Effector CD8-positive, alpha-beta T cell (primary cell): ENCODE data around the gene C1QL2.

Experiments
- DNase-seq: peaks from one replicate; lab custom pipeline; 2025; lab: John Stamatoyannopoulos, UW
- total RNA-seq, 4 experiments: gene quantifications; one replicate each; lab custom pipeline; 2026; lab: John Stamatoyannopoulos, UW

The C1QL2 gene
- total RNA-seq: 0 to 0.09 (median 0) reads per million in 4 experiments

DNA sequence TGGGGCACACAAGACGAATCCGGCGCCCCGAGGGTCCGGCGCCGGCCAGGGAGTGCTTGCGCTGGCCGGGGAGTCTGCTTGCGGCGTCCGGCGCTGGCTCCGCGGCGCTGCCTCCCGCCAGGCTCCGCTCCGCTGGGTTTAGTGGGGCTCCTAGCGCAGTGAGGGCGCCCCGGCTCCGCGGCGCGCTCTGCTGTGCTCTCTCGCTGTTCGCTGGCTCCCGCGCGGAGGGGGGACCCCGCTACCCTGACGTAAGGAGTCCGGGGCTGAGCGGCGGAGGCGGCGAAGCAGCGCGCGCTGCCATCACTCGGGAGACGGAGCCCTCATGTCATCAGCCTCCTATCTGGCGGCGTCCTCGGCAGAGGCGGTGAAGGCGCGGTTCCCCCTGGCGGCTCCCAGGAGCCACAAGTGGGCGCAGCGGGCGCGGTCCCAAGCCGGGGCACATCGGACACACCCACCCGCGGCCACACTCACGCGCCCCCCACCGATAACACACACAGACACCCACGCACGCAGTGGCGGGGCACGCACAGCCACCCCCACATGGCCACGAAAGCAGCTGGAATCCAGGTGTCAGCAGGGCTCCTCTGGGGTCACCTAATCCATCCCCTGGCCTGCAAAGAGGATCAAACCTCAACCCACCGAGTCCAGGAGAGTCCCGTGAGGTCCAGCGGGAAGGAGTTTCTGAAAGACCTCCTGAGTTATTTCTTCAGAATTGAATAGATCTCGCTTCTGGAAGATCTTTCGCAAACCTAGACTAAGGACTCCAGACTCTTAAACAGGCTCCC is at the start of gene C1QL2:
C1QL2 (minus strand) TSS at position 189 of the 785 bp plus-strand sequence. CDS start 482 bp downstream, outside the sequence.
- DNase-seq: no peak

DNA sequence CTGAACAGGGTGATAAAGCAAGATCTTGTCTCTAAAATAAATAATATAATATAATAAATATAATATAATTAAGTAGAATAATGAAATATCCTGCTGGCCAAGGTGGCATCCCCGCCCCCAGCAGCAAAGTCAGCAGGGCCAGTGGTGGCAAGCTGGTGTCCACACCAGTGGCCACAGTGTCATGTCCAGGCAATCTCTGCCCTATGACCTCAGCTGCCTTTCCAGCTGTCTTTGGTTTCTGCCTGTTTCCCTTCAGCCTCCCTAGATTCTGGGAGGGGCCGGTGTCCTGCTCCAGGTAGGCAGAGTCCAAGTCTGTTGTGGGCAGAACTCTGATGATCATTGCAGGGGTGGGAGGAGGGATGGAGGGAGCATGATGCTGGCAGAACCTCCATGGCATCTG is 48.9 kb upstream of the C1QL2 start:
- DNase-seq: no peak

DNA sequence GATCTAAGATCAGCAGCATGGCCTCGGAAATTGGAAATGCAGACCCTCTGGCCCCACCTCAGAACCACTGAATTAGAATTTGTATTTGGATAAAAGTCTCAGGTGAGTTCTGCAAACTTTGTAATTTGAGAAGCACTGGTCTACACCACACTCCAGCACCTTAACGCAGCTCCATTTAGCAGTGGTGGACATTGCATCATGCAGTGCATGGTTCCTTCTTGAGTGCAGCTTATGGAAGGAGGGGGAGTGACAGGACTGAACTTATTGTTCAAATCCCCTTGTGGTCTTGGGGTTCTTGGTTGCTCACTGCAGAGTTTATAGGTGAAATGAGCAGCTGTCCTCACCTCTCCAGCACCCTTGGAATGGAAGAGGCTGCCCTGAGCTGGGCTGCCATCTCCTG is 47.6 kb upstream of the C1QL2 start:
- no peak for DNase-seq

DNA sequence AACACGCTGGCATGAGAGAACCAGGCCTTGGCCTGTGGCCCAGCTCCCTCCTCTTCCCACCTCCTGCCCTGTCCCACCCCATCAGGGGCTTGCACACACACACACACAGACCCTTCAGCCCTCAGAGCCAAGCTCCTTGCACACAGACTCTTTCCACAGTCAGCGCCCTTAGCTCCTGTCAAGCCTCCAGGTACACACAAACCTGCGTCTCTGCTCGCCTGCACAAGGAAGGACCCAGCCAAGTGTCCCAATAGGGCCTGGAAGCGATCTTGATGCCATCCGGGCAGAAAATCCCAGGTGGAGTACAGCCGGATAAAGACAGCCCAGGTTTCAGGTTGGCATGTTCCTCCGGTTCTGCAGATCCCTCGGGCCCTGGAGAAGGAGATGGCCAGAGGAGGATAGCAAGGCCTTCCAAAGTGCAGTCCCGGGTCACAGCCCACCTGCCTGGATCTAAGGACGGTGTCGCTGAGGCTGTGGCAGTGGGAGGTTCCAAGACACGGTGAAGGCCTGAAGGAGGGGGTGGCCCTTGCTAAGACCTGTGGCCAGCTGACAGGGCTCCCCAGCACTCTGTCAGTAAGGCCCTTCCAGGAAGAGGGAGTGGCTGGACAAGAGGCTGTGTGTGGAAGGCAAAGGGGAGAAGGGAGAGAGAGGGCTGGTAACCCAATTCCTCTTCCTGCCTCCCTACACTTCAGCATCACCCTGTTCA is 46.6 kb upstream of the C1QL2 start:
- DNase-seq: no peak

DNA sequence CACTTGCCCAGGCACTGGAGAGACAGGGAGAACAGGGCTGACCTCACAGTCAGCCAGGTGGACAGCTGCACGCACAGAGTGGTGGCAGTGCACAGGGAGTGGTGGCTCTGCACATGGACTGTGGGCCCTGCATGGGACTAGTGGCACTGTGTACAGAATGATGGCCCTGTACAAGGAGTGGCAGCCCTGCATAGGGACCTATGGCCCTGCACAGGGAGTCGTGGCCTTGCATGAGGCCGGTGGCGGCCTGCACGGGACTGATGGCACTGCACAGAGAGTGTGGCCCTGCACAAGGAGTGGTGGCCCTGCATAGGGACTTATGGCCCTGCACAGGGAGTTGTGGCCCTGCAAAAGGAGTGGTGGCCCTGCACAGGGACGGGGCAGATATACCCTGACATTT is 46.0 kb upstream of the C1QL2 start:
- DNase-seq: no peak

DNA sequence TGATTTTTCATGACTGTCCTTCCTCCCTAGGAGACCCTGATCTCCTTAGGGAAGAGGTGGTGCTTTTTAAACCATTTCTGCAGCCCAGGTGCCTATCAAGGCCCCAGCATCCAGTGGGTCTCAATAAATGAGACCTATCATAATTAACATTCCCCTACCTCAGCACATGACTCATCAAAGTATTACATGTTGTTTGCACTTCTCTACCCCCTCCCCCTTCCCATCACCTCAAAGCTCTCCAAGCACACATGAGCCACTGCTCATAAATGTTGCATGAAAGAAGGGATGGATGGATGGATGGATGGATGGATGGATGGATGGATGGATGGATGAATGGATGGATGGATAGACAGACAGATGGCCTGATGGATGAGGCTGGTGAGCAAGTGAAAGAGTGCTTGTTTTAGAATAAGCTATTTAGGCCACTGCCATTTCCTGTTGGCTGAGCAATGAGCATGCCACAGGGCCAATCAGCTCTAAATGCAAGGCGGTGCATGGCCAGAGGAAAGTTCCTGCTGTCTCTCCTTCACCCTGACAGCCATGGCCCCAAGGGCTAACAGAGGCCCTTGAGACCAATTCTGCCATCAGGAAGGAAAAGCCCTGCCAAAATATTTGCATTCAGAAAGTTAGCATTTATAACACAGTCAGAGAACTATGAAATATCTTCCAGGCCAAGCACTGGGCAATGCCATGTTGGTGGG is 44.2 kb upstream of the C1QL2 start:
- no peak for DNase-seq

DNA sequence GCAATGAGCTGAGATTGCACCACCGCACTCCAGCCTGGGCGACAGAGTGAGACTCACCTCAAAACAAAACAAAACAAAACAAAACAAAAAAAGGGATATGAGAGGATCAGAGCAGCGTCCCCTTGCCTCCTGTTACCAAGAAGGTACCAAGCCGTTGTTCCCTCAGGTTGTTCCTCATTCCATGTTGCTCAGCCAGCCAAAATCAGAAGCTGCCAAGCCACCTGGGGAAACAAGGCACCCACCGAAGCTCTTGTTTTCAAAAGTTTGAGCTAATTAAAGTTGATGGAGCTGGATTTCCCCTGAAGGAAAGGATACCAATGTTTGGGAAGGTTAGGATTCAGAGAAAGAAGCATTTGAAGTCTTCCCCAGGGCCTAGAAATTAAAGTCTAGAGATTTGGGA is 43.3 kb upstream of the C1QL2 start:
- no peak for DNase-seq

DNA sequence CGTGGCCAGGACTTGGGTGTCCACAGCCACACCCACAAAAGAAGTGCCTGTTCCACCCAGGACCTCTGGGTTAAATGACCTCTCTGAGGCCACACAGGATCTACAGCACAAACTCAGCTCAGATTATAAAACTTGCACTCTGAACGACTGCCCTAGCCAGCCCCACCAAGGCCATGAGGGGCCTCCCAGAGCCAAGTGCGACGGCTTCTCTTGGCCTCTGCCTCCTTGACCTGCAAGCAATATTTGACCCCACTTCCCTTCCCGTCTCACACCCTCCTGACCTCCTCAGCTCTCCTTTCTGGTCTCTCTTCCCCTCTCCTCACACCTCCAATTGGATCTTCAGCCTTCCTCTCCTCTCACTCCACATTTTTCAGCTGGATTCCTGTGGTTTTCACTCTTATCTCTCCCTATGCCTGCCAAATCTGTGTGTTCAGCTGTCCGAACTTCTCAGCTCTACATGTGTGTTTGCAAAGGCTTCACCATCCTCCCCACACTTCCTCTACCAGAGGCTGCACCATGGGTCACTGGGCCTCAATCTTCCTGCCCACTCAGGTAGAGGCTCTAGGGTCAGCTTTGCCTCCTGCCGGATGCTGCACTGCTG is 39.8 kb upstream of the C1QL2 start:
- DNase-seq: no peak

DNA sequence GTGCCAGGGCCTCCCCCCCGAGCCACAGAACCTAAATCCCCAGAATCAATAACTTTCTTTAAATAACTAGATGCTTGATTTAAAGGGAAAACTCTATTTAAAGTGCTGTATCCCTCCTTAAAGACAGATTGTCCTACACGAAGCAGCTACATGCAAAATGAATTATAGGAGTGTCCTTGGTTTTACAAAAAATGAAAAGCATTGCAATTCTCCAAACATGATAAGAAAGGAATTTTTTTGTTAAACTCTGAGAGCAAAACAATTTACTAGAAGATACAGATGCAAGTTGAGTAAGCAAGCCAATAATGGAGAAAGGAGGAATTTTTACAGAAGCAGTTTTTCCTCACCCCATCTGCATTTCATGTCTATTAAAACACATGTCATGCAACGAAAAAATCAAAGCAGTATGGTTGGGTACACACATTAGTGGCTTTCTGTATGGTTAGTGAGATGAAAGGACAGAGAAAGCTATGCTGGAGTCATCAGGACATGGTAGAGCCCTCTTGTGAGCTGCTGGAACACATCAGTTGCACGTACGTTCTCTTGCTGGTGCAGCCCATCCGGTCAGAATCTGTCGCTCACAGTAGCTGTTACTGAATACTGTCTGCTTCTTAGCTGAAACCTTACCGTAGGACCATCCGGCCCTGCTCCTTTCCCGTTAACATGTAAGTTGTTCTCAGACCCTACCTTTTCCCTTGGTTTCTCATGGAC is 39.1 kb upstream of the C1QL2 start:
- no peak for DNase-seq

DNA sequence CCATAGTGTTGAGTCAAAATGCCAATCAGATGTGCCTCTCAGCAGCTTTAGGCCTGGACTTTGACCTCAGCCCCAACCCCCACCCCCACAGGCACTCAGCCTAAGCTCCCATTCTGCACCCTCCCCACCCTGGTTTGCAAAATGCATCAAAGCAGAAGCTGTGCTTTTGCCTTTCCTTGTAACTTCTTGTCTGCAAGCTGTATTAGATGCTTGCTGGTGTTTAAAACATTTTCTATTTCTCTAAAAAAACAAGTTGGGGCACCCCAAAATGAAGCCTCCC is 38.5 kb upstream of the C1QL2 start:
- no peak for DNase-seq

DNA sequence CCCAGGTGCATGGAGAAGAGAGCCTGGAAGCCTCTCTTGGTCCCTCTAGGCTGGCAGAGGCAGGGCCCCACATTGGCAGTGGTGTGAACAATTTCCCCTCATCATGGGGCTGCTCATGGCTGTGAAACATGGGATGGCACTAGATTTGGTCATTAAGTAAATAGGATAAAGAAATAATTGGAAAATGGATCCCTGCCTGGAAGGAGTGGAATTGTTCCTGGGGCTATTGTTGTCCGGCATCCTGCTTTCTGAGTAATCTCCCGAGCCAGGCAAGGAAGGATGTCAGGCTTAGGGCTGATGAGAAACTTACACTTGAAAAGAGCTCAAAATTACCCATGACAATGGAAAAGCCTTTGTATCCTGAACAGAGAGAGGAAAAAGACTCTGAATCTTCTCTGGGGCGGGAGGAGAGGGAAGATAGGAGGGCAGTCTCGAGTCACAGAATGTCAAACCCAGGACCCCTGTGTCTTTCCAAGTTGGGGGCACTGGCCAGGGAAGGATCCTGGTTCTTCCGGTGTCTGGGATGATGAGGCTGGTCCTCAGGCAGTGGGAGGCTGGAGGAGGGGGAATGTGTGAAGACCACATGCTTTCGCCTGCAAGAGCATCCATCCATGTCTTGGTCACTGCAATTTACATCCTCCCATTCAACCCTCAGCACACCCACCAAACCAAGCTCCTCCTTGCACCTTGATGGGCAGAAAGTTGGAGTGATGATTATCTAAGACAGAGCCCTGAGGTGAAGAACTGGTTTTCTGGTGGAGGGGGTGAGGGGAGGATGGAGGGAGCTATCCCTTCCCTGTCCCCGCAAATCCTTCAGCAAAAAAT is 38.0 kb upstream of the C1QL2 start:
- no peak for DNase-seq

DNA sequence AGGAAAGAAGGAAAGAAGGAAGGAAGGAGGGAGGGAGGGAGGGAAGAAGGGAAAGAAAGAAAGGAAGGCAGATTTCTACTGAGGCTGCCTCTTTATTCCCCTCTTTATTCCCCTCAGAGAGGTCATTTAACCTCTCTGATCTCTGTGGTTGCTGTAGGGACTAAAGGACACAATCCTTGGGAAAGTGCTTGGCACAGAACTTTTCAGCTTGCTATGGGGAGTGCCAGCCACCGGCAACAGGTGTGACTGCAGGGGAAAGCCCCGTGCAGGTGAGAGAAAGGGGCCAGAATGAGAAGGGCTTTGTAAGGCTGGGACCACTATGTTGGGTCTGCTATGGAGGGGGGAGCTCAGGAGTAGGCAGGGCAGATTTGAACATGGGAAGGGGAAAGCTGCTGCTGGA is 37.3 kb upstream of the C1QL2 start:
- DNase-seq: no peak

DNA sequence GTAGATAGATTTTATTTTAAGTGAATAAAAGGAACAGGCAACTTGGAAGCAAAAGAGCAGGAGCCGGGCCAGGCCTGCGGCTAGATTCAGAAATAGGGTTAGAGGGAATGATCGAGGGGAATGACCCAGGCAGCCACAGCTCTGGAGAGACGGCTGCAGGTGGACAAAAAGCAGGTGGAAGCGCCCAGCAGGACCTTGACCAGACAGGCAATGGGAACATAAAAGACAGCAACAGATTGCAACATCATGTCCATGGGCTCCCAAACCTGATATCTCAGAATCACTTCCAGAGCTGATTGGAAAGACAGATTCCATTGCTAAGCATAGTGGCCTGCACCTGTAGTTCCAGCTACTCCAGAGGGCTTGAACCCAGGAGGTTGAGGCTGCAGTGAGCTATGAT is 36.5 kb upstream of the C1QL2 start:
- no peak for DNase-seq

DNA sequence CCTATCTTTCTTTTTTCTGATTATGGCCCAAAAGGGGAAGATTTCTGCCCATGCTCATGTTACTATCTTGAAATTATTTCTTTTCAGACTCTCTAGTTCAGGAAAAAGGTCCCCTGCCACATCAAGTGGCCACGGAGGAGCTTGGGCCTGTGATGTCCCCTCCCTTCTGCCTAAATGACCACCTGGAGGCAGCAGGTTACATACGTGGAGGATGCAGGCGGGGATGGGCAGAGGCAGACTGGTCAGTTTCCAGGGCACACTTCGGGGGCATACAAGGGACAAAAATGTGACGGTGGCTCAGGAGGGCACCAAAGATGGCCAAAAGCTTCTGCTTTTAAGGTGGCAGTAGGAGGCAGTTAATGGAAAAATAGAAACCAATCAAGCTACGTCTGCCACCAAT is 34.3 kb upstream of the C1QL2 start:
- no peak for DNase-seq

DNA sequence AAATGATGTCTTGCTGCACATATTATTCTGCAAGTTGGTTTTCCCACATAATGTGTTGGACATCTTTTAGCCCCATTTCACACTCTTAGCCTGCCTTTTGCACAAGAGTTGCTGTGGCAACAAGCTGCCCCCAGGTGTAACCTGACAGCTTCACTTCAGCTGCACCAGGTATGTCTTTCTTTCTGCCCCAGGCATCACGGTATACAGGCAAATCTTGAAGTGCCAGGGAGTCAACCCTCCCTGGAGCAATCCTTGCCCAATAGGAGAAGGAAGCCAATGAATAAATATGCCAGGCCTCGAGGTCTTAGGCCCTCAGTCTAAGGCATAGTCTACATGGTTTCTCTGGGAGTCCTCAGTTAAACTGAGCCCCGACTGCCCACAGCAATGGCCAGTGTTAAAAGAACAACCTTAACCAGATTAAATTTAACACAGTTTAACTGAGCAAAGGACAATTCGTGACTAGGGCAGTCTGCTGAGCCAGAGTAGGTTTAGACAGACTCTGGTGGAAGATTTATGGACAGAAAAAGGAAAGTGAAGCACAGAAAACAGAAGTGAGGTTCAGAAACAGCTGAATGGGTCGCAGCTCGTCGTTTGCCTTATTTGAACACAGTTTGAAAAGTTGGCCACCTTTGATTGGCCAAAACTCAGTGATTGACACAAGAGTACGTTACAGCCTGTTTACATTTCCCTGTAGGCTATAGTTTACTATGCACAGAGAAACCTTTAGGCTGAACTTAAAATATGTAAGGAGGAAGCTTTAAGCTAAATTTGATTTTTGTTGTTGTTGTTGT is 32.0 kb upstream of the C1QL2 start:
- DNase-seq: no peak

DNA sequence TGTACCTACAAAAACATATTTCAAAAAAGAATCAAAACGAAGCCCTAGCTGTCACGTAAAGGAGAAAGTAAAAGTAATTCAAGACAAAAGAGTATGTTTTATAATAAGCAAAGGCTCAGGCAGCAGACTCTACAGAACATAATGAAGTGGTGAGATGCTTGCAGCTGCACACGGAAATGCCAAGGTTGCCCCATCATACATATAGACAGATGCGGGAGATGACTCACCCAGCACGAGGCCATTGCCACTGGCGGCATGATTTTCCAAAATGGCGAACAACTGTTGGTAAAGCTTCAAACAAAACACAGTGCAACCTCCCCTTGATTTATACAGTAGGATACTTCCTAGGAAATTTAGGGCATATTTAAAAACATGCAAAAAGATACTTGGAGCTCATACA is 26.0 kb upstream of the C1QL2 start:
- no peak for DNase-seq

DNA sequence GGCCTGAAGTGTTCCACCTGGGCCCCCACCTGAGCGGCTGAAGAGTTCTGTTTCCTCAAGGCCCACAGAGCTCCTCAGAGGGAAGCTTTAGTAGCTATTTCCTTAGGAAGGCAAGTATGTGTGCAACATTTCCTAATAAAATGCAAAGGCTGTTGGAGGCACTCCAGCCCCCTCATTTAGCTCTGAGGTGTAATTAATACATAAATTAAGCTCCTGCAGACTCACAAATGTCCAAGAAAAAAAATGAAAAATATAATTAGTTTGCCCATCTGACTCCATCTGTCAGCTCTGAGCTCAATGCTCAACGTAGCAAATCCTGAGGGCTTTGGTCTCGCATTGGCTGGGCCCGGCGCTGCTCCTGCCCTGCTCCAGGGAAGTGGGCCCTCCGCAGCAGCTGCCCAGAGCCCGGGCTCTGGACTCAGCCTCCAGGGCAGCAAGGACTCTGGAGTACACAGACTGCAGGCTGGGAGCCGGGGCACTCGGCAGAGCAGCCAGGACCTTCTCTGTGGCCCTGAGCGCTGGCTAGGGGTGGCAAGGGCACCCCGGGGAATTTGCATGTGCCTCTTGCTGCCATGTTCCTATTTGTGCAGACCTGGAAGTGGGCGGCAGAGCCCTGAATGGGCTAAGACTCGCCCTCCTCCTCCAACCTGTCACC is 23.4 kb upstream of the C1QL2 start:
- no peak for DNase-seq

DNA sequence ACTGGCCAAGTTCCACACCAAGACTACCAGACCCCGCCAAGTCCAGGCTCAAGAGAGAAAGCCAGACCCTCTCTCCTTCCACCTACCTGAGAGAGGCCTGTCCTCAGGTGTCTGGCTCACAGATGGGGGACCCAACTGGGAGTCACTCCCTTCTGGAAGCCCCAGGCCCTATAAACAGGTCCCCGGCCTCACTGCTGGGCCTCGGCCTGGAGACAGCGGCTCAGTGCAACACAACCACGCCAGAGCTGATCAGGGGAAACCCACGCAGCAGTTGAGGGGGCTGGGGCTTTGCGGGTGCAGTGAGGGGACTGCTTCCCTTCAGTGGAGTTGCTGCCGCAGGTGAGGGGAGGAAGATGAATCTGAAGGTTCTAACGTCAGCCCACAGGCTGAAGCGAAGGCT is 22.8 kb upstream of the C1QL2 start:
- no peak for DNase-seq

DNA sequence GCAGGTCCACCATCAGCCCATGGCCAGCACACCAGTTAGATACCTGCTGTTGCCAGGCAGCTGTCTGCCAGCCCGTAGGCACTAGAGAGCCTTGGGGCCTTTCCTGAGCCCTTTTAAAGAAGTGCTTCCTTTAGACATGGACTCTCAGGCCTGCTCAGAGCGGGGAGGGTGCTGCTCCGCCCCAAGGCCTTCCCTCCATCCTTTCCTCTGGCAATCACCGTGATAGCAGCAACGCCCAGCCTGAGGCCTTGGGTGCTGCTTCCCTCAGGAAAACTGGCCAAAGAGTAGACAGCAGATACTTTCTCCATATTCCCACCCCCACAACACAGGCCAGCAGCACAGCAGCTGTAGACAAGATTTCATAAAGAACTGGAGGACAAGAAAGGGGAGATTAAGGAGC is 22.3 kb upstream of the C1QL2 start:
- no peak for DNase-seq

DNA sequence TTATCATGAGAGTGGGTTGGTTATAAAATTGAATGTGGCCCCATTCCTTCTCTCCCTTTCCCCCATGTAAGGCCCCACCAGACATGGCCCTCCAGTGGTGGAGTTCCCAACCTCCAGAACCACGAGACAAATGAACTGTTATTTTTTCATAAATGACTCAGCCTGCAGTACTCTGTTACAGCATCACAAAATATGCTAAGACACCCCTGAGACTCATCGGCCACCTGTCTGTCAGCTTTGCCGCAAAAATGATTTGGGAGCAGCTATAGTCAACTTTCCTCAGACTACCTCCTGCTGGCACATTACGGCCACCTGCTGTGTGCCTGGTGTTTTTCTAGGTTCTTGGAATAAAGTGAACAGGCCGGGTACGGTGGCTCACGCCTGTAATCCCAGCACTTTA is 21.4 kb upstream of the C1QL2 start:
- no peak for DNase-seq
